ENCODE results near the gene PROCR.

DNA sequence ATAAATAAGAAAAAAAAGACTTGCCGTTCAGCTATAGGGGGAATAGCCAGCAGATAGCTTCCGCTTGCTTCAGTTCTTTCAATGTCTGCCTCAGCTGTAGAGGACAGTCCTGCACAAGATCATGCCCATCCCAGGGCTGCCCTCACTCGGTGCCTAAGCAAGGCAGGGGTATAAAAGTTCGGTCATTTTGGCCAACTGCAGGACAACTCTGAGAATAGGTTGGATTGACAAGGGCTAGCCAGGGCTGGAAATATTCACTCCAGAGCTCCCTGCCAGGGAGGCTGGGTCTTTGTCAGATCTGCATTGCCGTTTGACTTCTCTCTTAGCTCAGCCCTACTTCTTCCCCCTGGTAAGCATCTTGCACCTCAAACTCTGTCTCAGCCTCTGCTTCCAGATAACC, 8.4 kb downstream of the PROCR start:
- TF ChIP-seq, protein P1, sequence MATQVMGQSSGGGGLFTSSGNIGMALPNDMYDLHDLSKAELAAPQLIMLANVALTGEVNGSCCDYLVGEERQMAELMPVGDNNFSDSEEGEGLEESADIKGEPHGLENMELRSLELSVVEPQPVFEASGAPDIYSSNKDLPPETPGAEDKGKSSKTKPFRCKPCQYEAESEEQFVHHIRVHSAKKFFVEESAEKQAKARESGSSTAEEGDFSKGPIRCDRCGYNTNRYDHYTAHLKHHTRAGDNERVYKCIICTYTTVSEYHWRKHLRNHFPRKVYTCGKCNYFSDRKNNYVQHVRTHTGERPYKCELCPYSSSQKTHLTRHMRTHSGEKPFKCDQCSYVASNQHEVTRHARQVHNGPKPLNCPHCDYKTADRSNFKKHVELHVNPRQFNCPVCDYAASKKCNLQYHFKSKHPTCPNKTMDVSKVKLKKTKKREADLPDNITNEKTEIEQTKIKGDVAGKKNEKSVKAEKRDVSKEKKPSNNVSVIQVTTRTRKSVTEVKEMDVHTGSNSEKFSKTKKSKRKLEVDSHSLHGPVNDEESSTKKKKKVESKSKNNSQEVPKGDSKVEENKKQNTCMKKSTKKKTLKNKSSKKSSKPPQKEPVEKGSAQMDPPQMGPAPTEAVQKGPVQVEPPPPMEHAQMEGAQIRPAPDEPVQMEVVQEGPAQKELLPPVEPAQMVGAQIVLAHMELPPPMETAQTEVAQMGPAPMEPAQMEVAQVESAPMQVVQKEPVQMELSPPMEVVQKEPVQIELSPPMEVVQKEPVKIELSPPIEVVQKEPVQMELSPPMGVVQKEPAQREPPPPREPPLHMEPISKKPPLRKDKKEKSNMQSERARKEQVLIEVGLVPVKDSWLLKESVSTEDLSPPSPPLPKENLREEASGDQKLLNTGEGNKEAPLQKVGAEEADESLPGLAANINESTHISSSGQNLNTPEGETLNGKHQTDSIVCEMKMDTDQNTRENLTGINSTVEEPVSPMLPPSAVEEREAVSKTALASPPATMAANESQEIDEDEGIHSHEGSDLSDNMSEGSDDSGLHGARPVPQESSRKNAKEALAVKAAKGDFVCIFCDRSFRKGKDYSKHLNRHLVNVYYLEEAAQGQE (IDR thresholded peaks at IDR 0.05; ENCODE audit: borderline replicate concordance): no peak
- TF ChIP-seq, protein P2, sequence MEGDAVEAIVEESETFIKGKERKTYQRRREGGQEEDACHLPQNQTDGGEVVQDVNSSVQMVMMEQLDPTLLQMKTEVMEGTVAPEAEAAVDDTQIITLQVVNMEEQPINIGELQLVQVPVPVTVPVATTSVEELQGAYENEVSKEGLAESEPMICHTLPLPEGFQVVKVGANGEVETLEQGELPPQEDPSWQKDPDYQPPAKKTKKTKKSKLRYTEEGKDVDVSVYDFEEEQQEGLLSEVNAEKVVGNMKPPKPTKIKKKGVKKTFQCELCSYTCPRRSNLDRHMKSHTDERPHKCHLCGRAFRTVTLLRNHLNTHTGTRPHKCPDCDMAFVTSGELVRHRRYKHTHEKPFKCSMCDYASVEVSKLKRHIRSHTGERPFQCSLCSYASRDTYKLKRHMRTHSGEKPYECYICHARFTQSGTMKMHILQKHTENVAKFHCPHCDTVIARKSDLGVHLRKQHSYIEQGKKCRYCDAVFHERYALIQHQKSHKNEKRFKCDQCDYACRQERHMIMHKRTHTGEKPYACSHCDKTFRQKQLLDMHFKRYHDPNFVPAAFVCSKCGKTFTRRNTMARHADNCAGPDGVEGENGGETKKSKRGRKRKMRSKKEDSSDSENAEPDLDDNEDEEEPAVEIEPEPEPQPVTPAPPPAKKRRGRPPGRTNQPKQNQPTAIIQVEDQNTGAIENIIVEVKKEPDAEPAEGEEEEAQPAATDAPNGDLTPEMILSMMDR (IDR thresholded peaks at IDR 0.05; ENCODE audit: poor library complexity, severe bottlenecking): no peak
- TF ChIP-seq POLR2AphosphoS5 (IDR thresholded peaks at IDR 0.05) (no peak), EZH2 (IDR thresholded peaks at IDR 0.05; ENCODE audit: borderline replicate concordance, insufficient read depth, low read length, poor library complexity, severe bottlenecking) (no peak), RAD21 (conservative IDR thresholded peaks at IDR 0.05) (no peak), SMC3 (conservative IDR thresholded peaks at IDR 0.05; ENCODE audit: poor library complexity) (no peak)

All from neural cell (in vitro differentiated cells).